HG03280 (cell line): ENCODE data around the gene TNS3.

Experiments used
- ATAC-seq: cut with Tn5 transposase; IDR thresholded peaks from one replicate; pipeline ENCODE4 v1.9.1; 2021; ENCODE audit warnings: mild to moderate bottlenecking, moderate library complexity; ENCODE audit not compliant: unreplicated experiment

Gene TNS3

DNA sequence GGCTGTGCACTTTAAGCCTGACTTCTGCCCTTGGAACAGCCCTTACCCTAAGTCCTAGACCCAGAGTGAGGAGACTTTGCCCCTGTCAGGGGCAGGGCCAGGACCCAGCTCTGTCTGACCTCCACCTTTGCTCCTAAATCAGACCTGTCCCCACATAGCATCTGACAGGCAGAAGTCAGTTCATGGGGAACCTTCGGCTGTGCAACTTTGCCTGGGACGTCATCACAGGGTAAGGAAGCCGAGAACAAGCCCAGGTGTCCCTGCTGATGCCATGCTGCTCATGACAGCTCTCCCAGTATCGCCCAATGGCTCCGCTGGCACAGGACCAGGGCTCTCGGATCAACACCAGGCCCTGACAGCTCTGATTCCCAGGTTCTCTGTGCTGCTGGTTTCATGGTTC lies 55.4 kb downstream of the TNS3 start:
- ATAC-seq, result no peak

DNA sequence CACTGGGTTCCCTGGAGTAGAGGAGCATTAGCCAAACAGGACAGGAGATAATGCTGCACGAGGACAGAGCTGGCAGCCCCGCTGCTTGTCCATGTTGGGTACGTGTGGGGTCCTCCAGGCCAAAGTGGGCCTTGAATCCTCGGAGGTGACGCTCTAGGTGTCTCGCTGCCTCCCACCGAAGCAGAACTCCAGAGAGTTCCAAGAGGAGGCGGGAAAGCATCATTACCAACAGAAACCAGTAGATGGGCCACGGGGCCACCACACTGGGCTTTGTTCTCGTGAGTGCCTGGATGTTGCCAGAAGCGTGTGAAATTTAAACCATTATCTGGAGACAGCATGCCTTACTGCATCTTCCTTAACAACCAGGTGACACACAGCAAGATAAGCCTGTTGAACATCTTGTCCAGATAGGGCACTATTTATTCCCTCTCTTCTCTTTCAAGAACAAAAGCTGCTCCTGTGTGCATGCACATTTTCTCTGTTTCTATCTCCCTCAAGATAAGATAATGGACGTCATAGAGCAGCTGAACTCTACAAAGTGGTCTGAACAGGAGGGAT lies 56.8 kb downstream of the TNS3 start:
- ATAC-seq, result no peak

DNA sequence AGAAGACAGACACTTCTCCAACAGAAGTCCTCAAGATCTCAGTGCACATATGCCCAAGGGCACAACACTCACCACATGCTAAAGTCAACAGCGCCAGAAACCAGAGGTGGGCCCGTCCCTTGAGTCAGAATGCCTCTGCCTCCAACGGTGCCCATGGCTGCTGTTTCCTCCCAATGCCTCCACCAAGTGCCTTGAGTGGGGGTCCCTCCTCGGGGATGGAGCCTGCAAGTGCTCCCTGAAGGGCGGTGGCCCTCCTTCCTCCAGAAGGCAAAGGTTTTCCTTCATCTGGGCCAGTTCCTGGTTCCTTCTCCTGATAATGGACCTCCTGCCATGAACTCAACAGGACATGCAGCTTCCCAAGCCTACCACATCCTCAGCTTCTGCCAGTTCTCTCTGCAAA lies 58.5 kb downstream of the TNS3 start:
- ATAC-seq, result no peak

DNA sequence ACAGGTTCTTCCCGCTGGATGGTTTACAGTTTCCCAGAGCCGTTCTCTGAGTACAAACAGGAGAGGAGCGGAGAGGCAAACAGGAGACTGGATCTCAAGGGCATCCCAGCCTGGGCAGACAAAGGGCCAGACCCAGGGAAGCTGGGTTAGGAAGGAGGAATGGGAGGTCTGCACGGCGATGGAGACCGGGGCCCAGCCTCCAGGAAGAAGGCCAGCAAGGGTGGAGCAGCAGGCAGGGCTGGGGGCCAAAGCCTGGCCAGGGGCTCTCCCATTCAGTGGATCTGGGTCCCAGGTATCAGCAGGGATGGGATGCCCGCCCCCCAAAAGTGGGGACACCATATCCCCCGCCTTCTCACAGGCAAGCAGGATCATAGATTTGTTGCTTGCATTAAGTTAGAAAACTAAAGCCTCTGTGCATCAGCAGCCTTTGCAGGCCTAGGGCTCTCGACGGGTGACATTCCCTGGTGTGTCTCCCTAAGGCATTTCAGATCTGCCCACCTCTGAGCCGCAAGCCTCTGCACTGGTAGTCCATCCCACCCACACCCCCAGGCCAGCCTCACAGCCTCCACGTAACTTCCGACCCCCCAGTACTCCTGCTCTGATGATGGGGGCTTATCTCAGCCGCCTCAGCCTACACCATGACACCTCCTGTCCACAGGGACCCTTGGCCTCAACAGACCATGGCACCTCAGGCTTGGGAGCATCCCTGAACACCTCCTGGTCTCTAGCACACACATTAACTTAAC lies 59.9 kb downstream of the TNS3 start:
- ATAC-seq, result no peak

DNA sequence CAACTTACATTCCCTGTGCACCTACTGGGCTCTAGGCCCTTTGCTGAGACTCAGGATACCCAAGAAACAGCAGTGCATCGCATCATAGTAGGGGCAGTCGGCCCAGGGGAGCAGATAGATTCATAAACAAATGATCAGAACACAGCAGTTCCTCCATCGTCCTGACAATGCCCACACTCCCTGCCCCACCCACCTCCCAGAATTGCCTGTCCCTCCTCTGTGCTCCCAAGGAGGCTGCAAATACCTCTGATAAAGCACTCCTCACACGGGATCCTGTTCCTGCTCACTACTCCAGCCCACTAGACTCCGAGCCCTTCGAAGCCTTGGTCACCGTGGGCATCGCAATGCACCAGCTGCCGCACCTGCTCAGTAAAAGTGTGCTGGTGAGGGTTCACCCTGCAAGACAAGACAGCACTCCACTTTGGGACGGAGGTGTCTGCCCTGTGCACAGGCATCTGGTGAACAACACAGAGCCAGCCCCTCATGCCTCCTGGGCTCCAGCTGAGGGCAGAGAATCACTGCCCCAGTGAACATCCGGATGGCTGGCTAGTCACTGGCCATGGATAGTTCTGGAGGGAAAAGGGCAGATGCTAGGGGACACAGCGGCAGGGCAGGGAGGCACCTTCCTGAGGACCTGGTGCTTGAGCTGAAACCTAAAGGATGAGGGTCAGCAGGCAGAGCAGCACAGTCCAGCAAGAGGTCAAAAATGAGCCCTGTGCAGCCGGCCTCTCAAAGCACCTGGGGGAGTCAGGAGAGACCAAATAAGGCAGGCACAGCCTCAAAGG lies 60.7 kb downstream of the TNS3 start:
- ATAC-seq, result no peak

DNA sequence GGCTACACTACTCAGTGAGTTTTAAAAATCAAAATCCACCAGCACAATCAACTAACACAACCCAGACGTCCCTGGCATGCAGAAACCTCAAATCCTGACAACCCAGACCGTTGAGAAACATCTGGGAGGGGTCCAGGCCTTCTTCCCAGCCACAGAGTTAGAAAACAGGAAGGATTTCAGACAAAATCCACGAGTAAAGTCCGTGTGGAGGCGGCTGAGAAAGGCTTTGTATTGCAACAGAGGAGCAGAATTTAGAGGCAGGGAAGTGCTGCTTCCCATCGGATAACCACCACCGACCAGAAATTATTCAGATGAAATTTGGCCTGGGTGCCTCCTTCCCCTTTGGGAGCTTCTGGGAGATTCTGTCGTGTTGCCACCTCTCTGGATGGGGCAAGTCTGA lies 61.5 kb downstream of the TNS3 start:
- ATAC-seq, result no peak

DNA sequence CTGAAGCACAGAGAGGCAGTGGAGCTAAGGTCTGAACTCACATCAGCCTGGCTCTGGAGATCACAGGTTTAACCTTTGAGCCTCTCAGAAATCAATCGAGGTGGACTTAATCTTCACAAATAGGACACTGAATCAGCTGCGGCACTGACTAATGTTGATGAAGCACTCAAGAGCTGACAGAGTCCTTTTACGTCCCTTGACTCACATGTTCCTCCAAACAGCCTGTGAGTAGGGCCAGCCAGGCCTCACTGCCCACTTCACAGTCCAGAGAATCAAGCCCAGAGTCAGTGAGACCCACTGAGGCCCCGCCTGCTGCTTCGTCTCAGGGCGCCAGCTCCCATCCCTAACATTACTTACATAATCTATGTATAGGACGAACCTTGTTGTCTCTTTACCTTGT lies 63.1 kb downstream of the TNS3 start:
- no peak for ATAC-seq

DNA sequence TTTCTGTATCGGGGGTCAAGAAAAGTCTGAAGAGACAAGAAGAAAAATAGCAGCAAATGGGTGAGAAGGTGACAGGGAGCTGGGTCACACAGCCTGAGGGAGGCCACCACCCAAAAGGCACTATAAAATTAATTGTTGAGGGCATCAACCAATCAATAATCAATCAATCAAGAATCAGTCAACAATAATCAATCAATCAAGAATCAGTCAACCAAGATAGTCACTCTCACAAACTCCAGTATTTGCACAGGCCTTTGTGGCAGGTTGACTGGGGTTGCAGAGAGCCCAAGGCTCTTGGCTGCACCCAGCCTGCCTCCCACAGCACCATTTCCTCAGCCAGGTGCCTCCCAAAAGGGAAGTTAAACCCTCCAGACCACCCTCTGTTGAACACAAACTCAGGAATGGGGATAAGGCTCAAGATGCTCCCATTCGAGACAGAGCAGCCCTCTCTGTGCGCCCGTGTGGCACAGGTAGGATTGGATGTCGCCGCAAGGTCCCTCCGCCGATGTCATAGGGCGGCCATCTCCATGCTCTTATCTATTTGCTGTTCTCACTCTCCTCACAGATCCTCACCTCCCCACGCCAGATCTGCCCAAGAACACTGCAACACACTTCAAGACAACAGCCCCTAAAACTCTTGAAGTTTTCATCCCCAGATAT lies 64.0 kb downstream of the TNS3 start:
- ATAC-seq, result no peak

DNA sequence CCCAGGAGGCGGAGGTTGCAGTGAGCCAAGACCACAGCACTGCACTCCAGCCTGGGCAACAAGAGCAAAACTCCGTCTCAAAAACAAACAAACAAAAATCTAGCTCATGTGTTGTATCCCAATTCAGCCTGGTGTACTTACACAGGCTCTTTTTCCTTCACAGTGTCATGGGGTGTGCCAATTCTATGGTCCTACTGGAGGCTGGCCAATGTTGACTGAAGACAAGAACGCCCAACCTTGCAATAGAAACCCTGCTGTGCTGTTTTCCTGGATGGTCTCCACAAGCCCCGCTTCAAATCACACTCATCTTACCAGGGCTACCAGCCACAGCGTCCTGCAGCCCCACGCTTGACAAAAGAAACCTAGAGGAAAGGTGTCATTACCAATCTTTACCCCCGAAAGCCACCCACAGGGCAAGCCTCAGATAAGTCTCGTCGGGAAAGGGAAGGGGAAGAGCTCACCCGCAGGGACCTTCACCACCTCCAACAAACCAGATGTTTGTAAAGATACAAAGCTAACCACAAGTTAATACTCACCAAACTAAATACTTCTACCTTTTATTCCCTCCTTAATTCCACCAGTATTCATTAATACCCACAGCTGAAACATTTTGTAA lies 64.8 kb downstream of the TNS3 start:
- ATAC-seq, result no peak

DNA sequence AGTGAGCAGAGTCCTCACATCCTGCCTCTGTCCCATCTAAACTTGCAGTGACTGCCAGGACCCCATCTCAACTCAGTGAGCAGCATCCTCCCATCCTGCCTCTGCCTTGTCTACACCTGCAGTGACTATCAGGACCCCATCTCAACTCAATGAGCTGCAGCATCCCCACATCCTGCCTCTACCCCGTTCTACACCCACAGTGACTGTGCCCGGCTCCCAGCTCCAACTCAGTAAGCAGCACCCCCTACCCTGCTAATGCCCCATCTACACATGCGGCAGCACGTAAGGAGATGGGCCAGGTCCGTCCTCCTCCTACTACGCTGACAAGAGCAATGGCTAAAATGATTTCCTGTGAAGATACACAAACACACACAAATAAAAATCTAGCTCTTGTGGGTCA lies 65.5 kb downstream of the TNS3 start:
- no peak for ATAC-seq

DNA sequence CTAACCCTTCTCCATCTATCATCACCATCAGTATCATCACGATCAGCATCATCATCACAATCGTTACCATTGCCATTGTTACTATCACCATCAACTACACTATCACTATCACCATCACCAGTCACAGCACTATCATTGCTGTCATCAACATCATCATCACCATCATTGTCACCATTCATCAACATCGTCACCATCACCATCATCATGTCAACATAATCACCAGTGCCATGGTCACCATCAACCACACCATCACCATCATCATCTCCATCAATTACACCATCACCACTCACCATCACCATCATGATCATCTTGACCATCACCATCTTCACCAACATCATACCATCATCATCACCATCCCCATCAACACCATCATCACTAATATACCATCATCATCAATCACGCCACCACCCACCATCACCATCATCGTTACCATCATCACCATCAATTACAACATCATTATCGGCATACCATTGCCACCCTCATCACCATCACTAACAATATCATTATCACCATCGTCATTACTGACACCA lies 66.5 kb downstream of the TNS3 start:
- no peak for ATAC-seq

DNA sequence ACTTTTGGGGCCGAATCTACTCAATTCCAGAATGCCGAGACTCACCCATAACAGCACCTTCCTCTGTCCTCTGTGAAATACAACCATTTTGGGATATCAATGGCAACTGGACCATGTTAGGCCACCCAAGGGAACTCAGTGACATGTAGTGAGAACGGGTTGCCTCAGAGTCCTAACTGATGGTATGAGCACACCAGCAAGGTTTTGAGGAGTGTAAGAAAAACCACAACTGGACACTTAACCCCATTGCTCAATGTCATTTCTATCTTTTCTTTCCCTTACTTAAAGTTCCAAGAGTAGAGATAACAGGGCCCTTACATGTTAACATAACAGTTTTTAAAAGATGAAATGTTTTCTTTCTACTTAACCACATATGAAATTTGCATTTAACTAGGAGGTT lies 67.1 kb downstream of the TNS3 start:
- no peak for ATAC-seq

DNA sequence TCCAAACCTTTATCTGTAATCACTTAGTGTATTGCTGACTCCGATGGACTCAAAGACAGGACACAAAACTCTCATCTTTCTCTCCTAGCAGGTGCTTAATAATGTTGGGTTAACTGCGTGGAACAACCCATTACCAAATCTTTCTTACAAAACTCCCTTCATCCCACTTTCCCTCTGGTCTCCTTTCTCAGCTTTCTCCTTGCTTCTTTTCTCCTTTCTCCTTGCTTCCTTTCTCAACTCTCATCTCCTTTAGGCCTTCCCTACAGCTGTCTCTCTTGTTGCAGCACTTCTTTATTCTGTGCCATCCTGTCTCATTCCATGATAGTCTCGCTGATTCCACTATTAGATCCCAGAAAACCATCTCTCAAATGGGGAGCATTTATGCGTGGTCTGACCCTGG lies 67.5 kb downstream of the TNS3 start:
- ATAC-seq, result no peak

DNA sequence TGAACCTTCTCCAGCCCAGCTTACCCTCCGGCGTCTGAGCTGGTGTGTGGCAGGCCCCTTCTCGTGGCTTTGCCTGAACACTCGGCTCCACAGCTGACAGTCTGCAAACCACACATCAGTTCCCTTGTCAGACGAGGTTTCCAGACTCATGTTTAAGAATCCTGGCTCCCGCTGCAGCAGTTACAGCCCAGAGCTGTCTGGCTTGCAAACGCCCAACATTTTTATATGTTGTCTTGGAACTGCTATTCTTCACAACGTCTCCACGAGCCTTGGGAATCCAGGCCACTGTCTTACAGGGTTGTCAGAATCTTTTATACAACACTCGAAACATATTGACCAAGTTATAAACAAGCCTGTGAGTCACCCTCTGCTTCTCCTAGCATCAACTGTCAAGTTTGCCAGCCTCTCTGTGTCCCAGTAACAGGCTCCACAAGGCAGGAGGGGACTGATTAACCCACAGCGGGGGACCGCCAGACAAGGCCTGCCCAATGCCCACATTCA lies 68.1 kb downstream of the TNS3 start:
- ATAC-seq, result no peak

DNA sequence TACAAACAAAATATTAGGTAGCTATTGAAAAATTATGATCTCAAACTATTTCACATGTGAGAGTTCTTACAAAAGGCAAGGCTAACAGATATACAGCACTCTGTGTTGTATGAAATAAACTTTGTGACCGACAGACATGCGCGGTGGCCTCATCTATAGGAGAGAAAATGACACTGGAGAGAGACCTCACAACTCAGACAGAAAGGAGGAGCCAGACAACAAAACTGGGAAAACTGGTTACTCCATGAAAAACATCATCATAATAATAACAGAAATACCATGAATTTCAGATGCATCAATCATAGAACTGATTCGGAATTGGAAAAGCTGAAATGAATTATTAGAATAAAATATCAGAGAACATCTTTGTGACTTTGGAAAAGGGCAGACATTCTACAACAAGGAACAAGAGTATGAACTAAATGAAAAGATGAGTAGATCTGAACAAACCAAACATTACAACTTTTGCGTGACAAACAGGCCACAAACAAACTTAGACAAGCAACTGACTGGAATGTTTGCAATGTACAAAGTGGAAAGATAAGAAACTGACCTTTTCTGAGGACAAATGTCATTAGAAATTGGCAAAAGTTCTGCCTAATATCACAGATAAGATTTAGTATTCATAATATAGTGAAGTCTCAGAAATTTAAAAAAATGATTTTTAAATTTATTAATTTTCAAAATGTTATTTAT lies 69.3 kb downstream of the TNS3 start:
- no peak for ATAC-seq

DNA sequence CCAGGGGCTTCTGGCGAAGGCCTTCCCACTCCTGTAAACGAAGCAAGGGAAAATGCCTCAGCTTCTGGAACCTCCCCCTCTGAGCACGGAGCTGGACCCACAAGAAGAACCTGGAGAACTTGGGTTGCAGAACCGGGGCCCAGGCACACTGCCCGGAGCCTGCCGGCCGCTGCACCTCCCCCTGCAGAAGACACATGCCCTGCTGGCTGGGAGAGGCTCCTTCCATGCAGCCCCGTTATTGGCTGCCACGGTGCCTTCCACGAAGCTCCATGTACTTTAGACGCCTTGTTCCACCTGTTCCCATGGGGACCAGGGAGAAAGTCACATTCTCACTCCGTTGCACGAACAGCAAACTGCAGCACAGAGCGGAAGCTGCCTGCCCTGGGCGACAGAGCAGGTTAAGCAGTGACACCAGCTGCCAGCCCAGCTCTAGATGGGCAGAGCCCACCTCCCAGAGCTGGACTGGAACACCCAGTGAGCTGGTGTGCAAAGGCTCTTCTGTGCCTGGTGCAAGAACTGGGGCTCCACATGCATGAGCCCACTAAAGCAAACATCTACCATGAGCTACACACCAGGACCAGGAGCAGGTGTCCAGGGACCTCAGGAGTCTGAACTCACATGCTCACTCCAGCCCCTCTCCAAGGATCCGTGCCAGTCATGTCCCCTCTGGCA lies 70.1 kb downstream of the TNS3 start:
- no peak for ATAC-seq

DNA sequence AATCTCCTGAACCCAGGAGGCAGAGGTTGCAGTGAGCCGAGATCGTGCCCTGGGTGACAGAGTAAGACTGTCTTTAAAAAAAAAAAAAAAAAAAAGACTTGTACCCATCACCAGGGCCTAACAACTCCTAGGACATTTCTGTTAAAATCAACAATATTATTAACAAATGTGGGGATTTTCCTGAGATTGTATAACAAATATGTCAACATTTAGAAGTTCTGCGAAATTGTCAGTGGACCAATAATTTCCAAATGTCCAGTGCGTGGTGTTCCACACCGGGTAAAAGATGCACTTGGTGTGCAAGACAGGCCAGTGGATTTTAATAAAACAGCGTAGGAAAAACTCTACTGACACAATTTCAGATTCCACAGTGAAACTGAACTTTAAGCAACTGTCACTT lies 71.1 kb downstream of the TNS3 start:
- ATAC-seq, result no peak

DNA sequence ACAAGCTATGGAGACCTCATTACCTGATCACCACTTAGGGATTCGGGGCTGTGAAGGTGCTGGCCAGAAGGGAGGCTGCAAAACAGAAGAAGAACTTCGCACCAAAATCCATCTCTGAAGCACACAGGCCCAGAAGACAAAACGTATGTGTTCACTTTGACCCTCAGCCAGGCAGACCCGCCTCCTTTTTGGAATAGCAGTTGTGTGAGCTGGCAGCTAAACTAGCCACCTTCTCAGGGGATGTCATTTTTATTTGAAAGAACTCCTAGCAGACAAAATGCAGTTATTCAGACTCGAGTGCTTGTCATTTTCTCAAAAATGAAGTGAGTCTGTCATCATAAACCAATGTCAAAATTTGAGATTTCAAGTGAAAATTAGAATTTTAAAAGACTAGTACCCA lies 71.7 kb downstream of the TNS3 start:
- no peak for ATAC-seq

DNA sequence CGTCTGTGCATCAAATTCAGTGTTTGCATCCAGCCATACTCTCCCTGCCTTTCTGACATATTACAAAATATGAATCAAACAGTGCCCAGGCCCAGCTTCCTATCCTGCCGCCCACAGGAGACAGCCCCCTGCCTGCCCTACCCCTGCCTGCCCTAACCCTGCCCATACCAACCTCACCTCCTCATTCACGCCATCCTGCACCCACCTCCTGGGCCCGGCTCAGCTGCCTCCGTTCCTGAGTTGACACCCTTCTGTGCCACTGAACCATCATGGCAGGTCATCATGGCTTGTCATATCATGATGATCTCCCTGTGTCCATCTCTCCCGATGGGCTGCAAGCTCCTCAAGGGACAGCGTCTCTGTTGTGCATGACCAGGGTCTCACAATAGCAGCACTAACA lies 72.3 kb downstream of the TNS3 start:
- ATAC-seq, result no peak
